Left ventricle myocardium inferior (tissue), 1 donor: ENCODE data around the gene CEP55. TPM values are rescaled to one million over a fixed set of nuclear protein-coding genes. Genes with fewer than 3 reads are reported as not detected.

Experiments
- DNase-seq: peaks from one replicate; pipeline ENCODE4 v3.0.0-alpha.2; 2020
- H3K27ac ChIP-seq: fragments of 200-600 bp; replicated peaks from 2 replicates; pipeline ENCODE4 v1.8.0; 2021
- H3K27me3 ChIP-seq: fragments of 200-600 bp; 2 replicates; pipeline ENCODE4 v1.8.0; 2021; ENCODE audit warnings: low read depth
- H3K36me3 ChIP-seq: fragments of 200-600 bp; 2 replicates; pipeline ENCODE4 v1.8.0; 2021
- H3K4me1 ChIP-seq: fragments of 200-600 bp; 2 replicates; pipeline ENCODE4 v1.8.0; 2021
- H3K4me3 ChIP-seq: fragments of 200-600 bp; 2 replicates; pipeline ENCODE4 v1.8.0; 2021; ENCODE audit warnings: mild to moderate bottlenecking, moderate library complexity
- H3K9me3 ChIP-seq: fragments of 200-600 bp; replicated peaks from 2 replicates; pipeline ENCODE4 v1.8.0; 2021
- CTCF ChIP-seq: fragments of 200-600 bp; IDR thresholded peaks from 2 replicates; pipeline ENCODE4 v1.8.0; 2021; ENCODE audit warnings: antibody characterized with exemption, mild to moderate bottlenecking, borderline replicate concordance
- intact Hi-C: fragments of 100-400 bp; cut with micrococcal nuclease; formaldehyde crosslinking; loops from one replicate; pipeline ENCODE4 v1.11.0; 2022
- total RNA-seq: library from RNA; stranded (reverse); fragmentation: NEBNext Ultra II Directional; extraction: Animal tissue kit (Norgen Biotek cat#: 25700); gene quantifications from one replicate; pipeline ENCODE4 v1.2.1, GENCODE V29; 2021
- donor health status: DM: no; HTN: yes; CAD: no; lungs with severe emphysema.

CEP55 gene
- total RNA-seq, 1 donor from 2014 or later, result 0.66 TPM

- H3K36me3 ChIP-seq, result no peaks in the 10 kb centered on the region
- intact Hi-C loops, result no loop called here
- H3K27ac ChIP-seq, result no peak overlapping the region
- no peak for TF ChIP-seq CTCF
- no peak overlapping the region for H3K4me3 ChIP-seq
- H3K4me1 ChIP-seq, result peaks cover 11% of the 10 kb centered on the region
- H3K9me3 ChIP-seq, result no peaks in the 10 kb centered on the region
- no peak for DNase-seq
- H3K27me3 ChIP-seq, result no peaks in the 10 kb centered on the region
Measured at GRCh38 chr10:93513091-93513490, 16.7 kb downstream of the CEP55 start.

- TF ChIP-seq CTCF, result no peak
- intact Hi-C loops, result no loop called here
- H3K27ac ChIP-seq, result peak overlapping the region; percentile 61
- no peak for DNase-seq
- H3K9me3 ChIP-seq, result no peaks in the 10 kb centered on the region
- H3K4me1 ChIP-seq, result peaks cover 11% of the 10 kb centered on the region
- no peak overlapping the region for H3K4me3 ChIP-seq
- H3K27me3 ChIP-seq, result no peaks in the 10 kb centered on the region
- no peaks in the 10 kb centered on the region for H3K36me3 ChIP-seq
Measured at GRCh38 chr10:93514521-93514920, 18.1 kb downstream of the CEP55 start.

GRCh38 chr10:93515071-93516005 is 18.9 kb downstream of the CEP55 start:
- Histone ChIP-seq H3K27ac (peak overlapping the region; percentile 61), H3K9me3 (no peaks in the 10 kb centered on the region), H3K4me1 (peaks cover 11% of the 10 kb centered on the region), H3K27me3 (no peaks in the 10 kb centered on the region), H3K4me3 (no peak overlapping the region), H3K36me3 (no peaks in the 10 kb centered on the region)
- intact Hi-C loops, result no loop called here
- no peak for TF ChIP-seq CTCF
- no peak for DNase-seq

- H3K4me1 ChIP-seq, result peaks cover 11% of the 10 kb centered on the region
- H3K36me3 ChIP-seq, result no peaks in the 10 kb centered on the region
- no peak overlapping the region for H3K4me3 ChIP-seq
- H3K27me3 ChIP-seq, result no peaks in the 10 kb centered on the region
- intact Hi-C loops, result no loop called here
- peak overlapping the region; percentile 61 for H3K27ac ChIP-seq
- TF ChIP-seq CTCF, result no peak
- H3K9me3 ChIP-seq, result no peaks in the 10 kb centered on the region
- no peak for DNase-seq
Measured at GRCh38 chr10:93516006-93516380, 19.6 kb downstream of the CEP55 start.

GRCh38 chr10:93518531-93518930 is 22.1 kb downstream of the CEP55 start:
- Histone ChIP-seq H3K4me3 (no peak overlapping the region), H3K27ac (no peak overlapping the region), H3K4me1 (peaks cover 11% of the 10 kb centered on the region), H3K27me3 (no peaks in the 10 kb centered on the region), H3K36me3 (no peaks in the 10 kb centered on the region), H3K9me3 (no peaks in the 10 kb centered on the region)
- intact Hi-C loops, result no loop called here
- no peak for DNase-seq
- no peak for TF ChIP-seq CTCF
